NCI-H2107 (cell line): ENCODE data around the gene CREM.

ENCODE experiments used
- DNase-seq: peaks from one replicate; lab custom pipeline; 2025; lab: John Stamatoyannopoulos, UW

Gene CREM

DNA sequence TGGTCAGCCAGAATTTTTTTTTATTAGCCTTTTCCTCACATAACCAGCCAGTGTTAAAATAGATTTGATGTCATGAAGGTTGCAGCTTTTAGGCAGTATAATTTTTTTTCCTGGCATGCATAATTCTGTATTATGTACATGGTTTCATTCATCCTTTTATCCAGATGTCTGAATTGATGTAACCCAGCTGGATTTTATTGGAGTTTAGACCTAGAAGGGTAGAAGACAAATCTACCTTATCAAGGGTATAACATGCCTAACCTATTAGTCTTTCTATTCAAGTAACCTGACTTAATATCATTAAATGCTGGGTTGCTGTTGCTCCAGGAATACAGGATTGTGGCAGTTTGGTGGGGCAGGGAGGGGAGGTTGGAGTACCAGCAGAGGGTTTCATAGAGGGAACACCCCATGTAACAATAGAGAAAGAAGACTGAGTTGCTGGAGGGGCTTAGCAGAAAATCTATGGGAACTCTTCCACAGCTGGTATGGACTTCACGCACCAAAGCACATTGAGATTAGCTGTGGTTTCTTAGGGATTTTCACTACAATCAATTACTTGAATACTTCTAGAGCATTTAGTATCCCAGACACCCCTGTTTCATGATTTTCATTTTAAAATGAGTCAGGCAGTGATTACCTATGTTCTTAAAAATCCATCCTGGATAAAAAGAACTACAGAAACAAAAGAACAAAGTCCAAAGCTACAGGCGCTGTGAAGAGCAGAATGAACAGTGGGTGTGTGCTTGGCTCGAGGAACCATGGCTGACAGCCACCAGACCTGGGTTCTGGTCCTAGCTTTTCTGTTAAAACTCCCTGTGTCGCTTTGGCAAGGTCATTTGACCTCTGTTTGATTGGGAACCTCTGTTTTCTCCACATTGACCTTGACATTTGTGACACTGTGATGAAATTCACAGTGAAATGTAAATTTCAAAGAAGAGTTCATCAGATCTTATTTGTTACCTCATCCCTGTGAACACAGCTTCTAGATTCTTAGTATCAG is 93.5 kb downstream of the CREM start:
- no peak for DNase-seq

- DNase-seq, result no peak
Observed at GRCh38 chr10:35223016-35223415, 96.4 kb downstream of the CREM start.

- no peak for DNase-seq
Observed at GRCh38 chr10:35224045-35224740, 97.5 kb downstream of the CREM start.

- DNase-seq, result no peak
Observed at GRCh38 chr10:35225204-35225603, 98.6 kb downstream of the CREM start.

- no peak for DNase-seq
Observed at GRCh38 chr10:35226507-35226906, 99.9 kb downstream of the CREM start.

DNA sequence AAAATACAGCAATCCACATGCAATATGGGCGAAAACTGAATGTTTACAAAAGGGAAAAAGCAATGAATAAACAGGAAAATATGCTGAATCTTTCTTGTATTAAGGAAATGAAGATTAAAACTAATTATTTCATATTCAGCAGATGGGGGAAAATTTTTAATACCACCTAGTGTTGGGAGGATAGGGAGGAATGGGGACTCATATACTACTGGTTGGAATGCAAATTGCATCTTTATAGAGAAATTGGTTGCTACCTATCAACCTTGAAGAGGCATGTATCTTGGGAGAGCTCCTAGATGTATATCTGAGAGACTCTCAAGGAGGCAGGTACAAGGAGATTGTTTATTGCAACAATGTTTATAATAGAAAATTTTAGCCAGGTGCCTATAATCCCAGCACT is 101.4 kb downstream of the CREM start:
- DNase-seq, result no peak

GRCh38 chr10:35231646-35232045 is 105.0 kb downstream of the CREM start:
- DNase-seq, result no peak

DNA sequence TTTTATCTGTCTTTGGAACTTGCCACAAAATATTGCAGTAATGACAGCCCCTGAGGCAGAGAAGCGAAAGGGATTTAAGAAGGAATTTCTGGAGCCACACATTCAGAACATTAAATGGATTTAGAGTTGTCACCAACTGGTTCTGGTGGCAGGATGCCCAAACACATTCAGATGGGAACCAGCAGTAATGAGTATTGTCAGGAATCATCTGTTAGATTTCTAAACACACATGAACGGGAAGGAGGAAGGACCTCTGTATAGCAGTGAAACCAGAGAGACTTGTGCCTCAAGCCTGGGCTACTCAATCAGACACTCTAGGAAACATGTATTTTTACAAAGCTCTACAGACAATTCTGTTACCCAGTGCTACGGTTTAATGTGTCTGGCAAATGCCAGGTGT is 105.9 kb downstream of the CREM start:
- DNase-seq, result no peak

GRCh38 chr10:35234073-35234472 is 107.4 kb downstream of the CREM start:
- DNase-seq, result no peak

DNA sequence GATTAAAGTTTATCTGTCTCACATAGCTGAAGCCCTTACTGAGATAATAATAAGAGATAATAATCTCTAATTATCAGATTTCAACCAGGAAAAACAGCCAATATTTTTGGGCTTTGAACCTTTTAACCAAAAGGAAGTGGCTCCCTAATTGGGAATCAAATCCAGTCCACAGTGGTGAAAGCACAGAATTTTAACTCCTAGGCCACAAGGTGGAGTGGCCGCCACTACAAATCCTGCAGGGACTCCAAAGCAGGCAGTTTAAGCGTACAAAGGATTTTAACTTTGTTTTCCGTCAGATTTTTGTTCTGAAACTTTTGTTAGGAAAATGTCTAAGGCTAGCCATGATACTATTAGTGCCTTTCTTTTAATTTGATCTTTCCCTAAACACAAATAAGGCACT is 110.1 kb downstream of the CREM start:
- DNase-seq, result no peak

DNA sequence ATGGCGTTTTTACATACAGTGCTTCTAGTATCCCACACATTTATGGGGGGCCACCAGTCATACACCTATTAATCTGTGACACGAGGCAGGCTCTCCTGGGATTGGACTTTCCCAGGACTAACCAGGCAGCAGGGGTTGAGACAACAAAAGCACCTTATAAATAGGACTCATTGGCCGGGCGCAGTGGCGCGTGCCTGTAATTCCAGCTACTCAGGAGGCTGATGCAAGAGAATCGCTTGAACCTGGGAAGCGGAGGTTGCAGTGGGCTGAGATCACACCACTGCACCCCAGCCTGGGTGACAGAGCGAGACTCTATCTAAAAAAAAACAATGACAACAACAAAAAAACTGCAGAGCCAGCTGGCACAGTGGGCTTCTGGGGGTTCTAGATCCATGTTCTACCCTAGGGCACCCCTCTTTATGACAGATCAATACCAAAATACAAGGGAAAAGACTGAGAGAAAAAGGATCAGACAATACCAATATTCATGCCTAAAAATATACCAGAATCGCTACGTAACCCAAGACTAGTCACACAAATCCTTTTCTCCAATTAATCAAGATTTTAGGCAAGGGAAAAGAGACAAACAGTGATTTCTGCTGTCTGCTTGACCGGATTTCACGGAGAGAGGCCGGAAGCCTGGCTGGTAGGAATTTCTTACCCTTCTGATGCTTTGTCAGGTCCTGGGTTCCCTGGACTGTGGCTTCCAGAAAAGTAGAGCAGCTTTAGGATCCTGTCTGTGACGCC is 111.3 kb downstream of the CREM start:
- DNase-seq, result no peak

- DNase-seq, result no peak
Observed at GRCh38 chr10:35244549-35244948, 117.9 kb downstream of the CREM start.

GRCh38 chr10:35246770-35247343 is 120.2 kb downstream of the CREM start:
- no peak for DNase-seq

DNA sequence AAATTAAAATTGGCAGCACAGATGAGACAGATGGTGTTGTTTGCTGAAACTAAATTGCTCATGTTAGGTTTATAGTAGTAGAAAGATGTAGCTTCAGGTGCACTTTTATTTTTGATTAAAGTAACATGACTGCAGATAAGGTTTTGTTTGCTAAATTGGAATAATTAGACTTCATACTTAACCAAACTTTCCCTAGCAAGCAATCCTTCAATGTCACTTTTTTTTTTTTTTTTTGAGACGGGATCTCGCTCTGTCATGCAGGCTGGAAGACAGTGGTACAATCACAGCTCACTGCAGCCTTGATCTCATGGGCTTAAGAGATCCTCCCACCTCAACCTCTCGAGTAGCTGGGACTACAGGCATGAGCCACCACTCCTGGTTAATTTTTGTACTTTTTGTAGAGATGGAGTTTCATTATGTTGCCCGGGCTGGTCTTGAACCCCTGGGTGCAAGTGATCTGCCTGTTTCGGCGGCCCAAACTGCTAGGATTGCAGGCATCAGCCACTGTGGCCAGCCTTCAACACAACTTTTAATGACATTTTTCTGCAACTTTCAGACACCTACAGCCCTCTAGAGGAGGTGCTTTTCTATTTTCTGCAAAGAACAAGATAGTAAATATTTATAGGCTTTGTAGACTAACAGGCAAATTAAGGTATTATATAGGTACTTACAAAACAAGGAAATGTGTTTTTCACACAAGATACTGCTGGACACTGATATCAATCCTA is 124.9 kb downstream of the CREM start:
- no peak for DNase-seq

DNA sequence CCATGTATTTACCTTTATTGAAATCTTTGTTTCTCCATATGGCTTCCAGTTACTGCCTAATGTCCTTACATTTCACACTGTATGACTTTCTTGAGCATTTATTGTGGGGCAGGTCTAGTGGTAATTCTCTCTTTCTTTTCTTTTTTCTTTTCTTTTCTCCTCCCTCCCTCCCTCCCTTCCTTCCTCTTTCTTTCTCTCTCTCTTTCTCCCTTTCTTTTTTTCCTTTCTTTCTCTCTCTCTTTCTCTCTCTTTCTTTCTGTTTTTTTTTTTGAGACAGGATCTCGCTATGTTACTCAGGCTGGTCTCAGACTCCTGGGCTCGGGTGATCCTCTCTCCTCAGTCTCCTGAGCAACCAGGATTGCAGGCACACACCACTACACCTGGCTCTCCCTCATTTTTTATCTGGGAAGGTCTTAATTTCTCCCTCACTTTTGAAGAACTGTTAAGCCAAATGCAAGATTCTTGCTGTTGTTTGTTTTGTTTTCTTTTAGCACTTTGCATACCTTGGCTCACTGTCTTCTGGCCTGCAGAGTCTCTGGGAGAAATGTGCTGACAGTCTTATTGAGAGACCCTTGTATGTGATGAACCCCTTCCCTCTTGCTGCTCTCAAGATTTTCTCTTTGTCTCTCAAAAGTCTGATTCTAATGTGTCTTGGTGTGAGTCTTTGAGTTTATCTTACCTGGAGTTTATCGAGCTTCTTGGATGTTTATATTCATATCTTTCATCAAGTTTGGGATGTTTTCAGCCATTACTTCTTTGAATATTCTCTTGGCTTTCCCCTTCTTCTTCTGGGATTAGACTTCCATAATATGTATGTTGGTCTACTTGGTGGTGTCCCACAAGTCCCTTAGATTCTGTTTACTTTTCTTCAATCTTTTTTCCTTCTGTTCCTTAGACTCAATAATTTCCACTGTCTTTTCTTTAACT is 130.7 kb downstream of the CREM start:
- DNase-seq, result no peak

GRCh38 chr10:35259769-35260397 is 133.2 kb downstream of the CREM start:
- DNase-seq, result no peak

DNA sequence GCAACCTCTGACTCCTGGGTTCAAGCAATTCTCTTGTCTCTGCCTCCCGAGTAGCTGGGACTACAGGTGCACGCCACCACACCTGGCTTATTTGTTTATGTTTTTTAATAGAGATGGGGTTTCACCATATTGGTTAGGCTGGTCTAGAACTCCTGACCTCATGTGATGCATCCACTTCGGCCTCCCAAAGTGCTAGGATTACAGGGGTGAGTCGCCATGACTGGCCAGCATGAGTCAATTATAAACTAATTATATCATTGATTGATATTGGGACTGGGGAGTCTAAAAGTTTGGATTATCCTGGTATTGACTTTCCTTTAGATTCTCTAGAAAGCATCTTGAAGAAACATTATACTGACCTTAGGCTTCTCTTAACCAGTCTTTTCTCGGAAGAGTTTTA is 135.8 kb downstream of the CREM start:
- no peak for DNase-seq
